ENCODE results near the gene CLTB. TPM values are rescaled to one million over a fixed set of nuclear protein-coding genes. Genes with fewer than 3 reads are reported as not detected.

CLTB gene
- total RNA-seq, 1 donor from 2014 or later, result 42.0 TPM

DNA sequence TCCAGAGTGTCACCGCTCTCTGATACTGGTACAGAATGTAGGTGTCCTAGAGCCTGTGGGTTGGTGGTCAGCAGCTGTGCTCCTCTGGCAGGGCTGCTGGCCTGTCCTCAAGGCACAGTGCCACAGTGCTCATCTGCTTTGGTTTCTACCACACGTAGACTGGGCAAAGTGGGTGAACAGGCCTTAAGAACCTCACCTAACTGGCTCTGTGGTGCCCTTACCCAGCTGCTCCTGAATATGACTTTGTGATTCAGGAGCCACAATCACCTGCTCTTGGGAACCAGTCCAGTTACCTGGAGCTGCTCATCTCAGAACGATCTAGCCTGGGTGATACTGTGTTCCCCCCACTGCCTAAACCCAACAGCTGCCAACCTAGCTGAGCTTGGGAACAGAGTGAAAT is 34.4 kb downstream of the CLTB start:
- no peak for DNase-seq

- DNase-seq, result no peak
These were observed 34.9 kb downstream of the CLTB start for GRCh38 chr5:176381423-176381822.

DNA sequence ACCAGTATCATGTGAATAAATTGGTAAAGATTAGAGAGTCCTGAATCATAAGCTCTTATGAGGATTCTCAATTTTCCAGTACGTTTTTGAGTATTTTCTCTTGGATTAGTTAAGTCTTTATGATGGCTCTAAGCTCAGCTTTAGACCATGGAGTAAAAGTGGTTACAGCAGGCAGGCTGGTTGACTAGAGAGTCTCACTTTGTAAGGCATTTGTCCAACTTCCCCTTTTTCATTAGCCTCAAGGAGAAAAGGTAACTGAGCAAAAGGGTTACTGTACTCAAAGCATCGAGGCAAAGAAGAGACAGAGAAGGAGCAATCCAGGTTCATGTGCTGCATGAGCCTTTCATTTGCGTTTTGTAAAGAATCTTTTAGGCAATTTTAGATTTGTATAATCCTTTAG is 36.5 kb downstream of the CLTB start:
- DNase-seq, result no peak

DNA sequence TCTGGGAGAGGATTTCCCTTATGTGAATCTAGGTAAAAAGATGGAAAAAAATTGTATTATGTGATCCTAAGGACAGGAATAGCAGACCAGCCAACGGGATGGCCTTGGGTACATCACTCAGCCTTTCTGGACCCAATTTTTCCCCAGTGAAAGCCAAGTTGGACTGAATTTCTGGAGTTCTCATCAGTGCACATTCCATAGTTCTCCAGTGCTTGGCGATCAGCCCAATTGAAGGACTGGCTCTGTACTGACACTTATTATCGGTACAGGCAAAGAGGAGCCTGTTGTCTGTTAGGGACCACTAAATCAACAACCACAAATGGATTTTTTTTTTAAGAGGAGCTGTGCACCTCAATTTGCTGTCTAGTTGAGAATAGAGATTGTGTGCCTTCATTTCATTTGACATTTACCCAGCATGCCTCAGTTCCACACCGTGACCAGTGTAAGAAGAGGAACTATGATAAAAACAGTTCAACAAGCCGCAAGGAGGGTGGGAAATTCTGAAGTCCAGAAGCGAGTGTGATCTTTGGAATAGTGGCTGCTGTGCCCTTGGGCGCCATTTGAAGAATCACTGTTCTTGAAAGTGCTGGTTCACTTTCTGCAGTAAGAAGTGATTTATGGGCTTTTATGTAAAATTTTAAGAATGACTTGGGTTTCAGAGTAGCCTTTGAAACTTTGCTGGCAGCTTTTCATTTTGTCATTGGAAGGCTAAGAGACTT is 43.1 kb downstream of the CLTB start:
- DNase-seq, result no peak

- no peak for DNase-seq
These were observed 44.5 kb downstream of the CLTB start for GRCh38 chr5:176371621-176372539.

DNA sequence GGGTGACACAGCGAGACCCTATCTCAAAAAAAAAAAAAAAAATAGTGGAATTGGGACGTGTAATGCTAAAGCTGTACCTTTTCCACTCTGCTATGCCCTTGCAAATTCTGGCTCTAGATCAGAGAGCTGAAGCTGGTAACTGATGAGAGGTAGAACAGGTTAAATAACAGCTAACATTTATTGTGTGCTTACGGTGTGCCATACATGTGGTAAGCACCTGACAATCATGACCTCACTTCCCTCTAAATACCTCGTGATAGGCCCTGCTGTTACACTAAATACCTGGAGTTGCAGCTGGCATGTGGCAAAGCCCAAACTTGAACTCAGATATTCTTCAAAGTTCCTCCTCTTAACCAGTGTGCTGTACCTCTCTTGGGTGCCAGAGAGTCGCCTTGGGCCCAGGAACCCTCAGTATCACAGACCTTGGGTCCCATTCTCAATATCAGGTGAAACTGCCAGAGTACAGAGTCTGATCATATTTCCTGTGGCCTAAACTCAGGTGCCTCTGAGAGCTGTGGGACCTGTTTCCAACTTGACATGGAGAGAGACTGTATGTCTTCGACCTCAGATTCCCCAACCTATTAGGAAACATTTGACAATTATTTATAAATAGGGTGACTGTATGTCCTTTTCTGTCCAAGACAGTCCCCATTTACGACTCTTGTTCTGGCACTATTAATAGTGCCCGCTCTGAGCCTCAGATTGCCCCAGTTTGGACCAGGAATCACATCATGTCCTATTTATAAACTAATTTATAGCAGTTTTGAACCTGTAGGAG is 46.2 kb downstream of the CLTB start:
- DNase-seq, result no peak

- DNase-seq, result no peak
These were observed 47.6 kb downstream of the CLTB start for GRCh38 chr5:176368726-176369125.

DNA sequence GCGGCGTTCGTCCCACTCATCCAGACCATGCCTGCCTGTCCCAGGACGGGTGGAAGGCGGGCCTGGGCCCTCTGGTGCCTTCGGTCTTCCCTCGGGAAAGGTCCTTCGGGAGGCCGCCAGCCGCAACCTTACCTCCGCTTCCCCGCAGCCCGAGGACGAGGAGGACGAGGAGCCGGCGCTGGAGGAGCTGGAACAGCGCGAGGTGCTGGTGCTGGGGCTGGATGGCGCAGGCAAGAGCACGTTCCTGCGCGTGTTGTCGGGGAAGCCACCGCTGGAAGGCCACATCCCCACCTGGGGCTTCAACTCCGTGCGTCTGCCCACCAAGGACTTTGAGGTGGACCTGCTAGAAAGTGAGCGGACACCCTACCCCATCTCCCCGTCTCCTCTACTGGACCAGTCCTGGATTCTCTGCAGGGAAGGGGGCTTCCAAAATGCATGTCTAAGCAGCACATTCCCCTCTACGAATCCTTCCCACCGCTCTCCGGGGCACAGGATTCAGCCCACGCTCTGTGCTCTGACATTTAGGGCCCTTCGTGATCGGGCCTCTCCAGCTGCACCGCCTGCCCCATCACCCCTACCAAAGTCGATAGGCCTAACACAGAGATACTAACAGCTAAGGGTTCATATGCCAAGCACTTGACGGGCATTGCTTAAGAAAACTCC is 50.0 kb downstream of the CLTB start:
- no peak for DNase-seq

GRCh38 chr5:176365351-176366231 is 50.7 kb downstream of the CLTB start, which contains the start of gene ARL10:
Gene ARL10, plus strand, starts transcription at chr5:176365487. Its CDS starts 77 bp downstream, at chr5:176365564.
- DNase-seq, result peak; percentile 57

- DNase-seq, result no peak
These were observed 51.5 kb downstream of the CLTB start for GRCh38 chr5:176364765-176365350.

DNA sequence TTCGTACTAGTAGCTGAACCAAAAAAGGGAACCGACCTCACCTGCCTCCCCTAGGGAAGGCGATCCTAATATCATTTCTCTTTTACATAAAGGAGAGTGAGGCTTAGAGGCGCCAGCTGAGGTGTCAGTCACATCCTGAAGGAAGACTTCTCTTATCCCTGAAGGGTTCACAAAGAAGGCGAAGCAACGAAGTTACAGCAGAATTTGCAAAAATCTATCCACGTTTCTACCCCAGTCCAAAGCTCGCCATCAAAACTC is 54.2 kb downstream of the CLTB start:
- DNase-seq, result no peak

DNA sequence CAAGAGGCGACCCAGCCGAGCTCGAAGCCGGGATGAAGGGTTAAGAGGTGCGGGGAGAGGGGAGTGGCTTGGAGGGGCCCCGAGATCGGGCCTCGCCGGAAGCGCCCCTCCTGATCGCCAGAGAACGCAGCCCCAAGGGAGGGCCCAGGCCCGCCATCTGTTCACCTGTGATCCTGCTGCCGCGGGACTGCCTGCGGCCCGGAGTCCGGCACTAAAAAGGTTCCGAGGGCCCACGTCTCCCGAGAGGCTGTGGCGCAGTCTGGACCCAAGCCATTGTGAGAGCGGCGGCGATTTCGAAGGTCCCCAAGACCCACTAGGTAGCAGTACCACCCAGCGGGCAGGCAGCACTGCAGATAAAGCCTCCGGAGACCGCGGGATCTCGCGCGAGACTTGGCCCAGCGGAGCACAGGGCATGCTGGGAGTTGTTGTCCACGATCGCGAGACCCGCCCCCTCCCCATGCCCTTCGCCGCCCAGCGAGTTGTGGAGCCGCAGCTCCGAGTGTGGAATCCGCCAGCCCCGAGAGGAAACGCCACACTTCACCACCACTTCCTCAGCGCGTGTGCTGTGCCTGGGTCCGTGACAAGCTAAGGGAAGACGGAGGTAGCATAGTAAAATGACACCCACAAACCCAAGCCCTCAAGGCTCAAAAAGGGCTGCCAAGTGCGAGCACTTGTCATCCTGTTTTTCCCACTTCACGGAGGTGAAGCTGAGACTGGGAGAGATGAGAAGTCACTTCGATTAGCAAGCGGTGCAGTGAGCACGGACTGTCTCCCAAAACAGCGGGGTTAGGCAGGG is 54.7 kb downstream of the CLTB start, which contains the start of gene KIAA1191:
TSS of gene KIAA1191 (minus strand) at position 328 of the 796 bp plus-strand sequence. CDS start 2,256 bp downstream, outside the sequence.
- DNase-seq, result peak; percentile 91

GRCh38 chr5:176360894-176361436 is 55.4 kb downstream of the CLTB start:
- no peak for DNase-seq

GRCh38 chr5:176359658-176360057 is 56.7 kb downstream of the CLTB start:
- no peak for DNase-seq

DNA sequence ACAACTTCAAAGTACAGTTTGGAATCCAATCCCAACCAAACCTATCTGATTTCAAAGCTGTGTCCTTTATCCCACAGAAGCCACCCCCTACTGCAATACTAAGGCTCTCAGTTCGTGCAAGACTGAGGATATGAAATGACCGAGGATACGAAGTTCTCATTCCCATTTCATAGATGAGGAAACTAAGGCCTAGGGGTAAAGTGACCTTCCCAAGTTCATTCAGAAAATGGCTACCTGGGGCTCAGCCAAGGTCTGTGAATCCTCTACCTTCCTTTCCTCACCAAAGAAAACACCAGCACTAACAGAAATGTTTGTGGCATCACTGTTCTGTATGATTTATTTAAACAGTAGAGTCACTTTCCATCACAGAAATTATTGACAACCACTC is 60.2 kb downstream of the CLTB start:
- no peak for DNase-seq

GRCh38 chr5:176355400-176356178 is 60.8 kb downstream of the CLTB start:
- DNase-seq, result no peak

GRCh38 chr5:176353533-176353932 is 62.8 kb downstream of the CLTB start:
- DNase-seq, result no peak

DNA sequence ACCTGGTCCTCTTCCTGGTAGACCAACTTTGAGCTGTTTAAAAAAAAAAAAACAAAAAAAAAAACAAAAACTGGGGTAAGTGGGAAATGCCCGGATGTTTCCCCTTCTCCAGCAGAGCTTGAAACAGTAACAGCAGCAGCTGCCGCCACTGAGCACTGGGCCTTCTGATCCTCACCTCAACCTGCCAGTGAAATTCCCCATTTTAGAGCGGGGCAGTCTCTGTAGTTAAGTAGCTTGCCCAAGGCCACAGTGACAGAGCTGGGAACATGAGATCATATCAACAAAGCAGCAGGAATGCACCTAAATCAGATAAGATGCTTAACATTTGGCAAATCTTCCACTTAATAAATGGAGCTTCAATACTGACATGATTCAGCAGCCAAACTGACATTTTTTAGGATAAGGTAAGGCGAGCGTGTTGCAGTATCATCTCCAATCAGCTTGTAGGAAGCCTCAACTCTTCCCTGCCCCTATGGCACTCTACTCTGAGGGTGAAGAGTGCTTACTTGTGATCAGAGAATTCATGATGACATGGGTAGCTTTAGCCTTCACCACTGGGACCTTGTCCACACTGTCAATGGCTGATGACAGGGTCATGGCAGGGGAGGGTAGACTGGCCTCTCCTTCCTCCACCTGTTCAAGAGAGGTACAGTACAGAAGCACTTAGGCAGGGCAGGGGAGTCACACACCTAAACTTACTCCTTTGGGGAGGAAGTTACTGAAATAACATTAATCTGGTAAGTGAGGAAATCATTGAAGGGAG is 64.0 kb downstream of the CLTB start:
- no peak for DNase-seq
